H1 (cell line): ENCODE data around the gene LDAH. TPM values are rescaled to one million over a fixed set of nuclear protein-coding genes. Genes with fewer than 3 reads are reported as not detected.

Source experiments
- CTCF ChIA-PET: fragments of 300-600 bp; sonication (Branson Sonifier 250); formaldehyde crosslinking; loops from one replicate; lab custom pipeline; 2021; ENCODE audit not compliant: partially characterized antibody; lab: Charles Lee
- POLR2A ChIA-PET: fragments of 300-600 bp; sonication (Branson Sonifier 250); formaldehyde crosslinking; loops from one replicate; lab custom pipeline; 2021; ENCODE audit warnings: inconsistent platforms; ENCODE audit not compliant: partially characterized antibody; lab: Charles Lee
- DNase-seq, 2 experiments: peaks; one replicate each; pipeline versions ENCODE4 v3.0.0 to v3.0.0-alpha.2; 2010 to 2022; ENCODE audit warnings: low spot score in 2 of 2, low read depth in 1 of 2, mixed read lengths in 1 of 2
- FAIRE-seq: peaks from 2 replicates; lab custom pipeline; 2011; peaks lifted over from hg19 to GRCh38; lab: Jason Lieb, UNC
- H2AFZ ChIP-seq: 2 replicates; pipeline ENCODE4 v1.8.1; 2012; ENCODE audit warnings: low read length, inconsistent platforms
- H2AK5ac ChIP-seq: 2 replicates; pipeline ENCODE4 v1.6.1; 2013; ENCODE audit warnings: low read depth, low read length
- H2BK120ac ChIP-seq: replicated peaks from 2 replicates; pipeline ENCODE3; 2013; ENCODE audit warnings: low read depth, low read length, inconsistent platforms
- H2BK12ac ChIP-seq: 2 replicates; pipeline ENCODE4 v1.6.1; 2013; ENCODE audit warnings: low read depth, low read length
- H2BK15ac ChIP-seq: 2 replicates; pipeline ENCODE4 v1.6.1; 2013; ENCODE audit warnings: low read length
- H2BK20ac ChIP-seq: 2 replicates; pipeline ENCODE4 v1.6.1; 2013; ENCODE audit warnings: low read length
- H2BK5ac ChIP-seq: 2 replicates; pipeline ENCODE4 v1.6.1; 2013; ENCODE audit warnings: low read depth, low read length
- H3K14ac ChIP-seq: 2 replicates; pipeline ENCODE4 v1.6.1; 2013; ENCODE audit warnings: inconsistent platforms; ENCODE audit not compliant: insufficient read length
- H3K18ac ChIP-seq: 2 replicates; pipeline ENCODE4 v1.6.1; 2013; ENCODE audit warnings: low read length; ENCODE audit errors: extremely low read depth
- H3K23ac ChIP-seq: 2 replicates; pipeline ENCODE4 v1.6.1; 2013; ENCODE audit warnings: inconsistent platforms; ENCODE audit not compliant: insufficient read length
- H3K23me2 ChIP-seq: 2 replicates; pipeline ENCODE4 v1.6.1; 2013; ENCODE audit warnings: low read depth, low read length
- H3K27ac ChIP-seq: 2 replicates; pipeline ENCODE4 v1.6.1; 2011; ENCODE audit warnings: low read depth, low read length, inconsistent platforms
- H3K27me3 ChIP-seq, 4 experiments: replicated peaks in 1 of 4; 1 replicate in 1 of 4; 2 replicates in 3 of 4; pipeline versions ENCODE4 v1.6.1 to v1.8.1; 2011 to 2013; ENCODE audit warnings: low read length in 3 of 4, mild to moderate bottlenecking in 3 of 4, inconsistent platforms in 2 of 4, mixed read lengths in 2 of 4, moderate library complexity in 1 of 4; ENCODE audit not compliant: control insufficient read depth in 3 of 4, insufficient read depth in 3 of 4; ENCODE audit errors: extremely low read depth in 1 of 4
- H3K36me3 ChIP-seq, 4 experiments: 2 replicates each; pipeline versions ENCODE4 v1.6.1 to v1.8.1; 2011 to 2013; ENCODE audit warnings: mild to moderate bottlenecking in 4 of 4, low read length in 3 of 4, moderate library complexity in 2 of 4, control low read depth in 1 of 4, inconsistent platforms in 1 of 4; ENCODE audit not compliant: insufficient read depth in 4 of 4, control insufficient read depth in 2 of 4
- H3K4ac ChIP-seq: replicated peaks from 2 replicates; pipeline ENCODE3; 2013; ENCODE audit warnings: low read length, low read depth, mixed read lengths, inconsistent platforms; ENCODE audit not compliant: insufficient read length
- H3K4me1 ChIP-seq, 4 experiments: replicated peaks in 1 of 4; 1 replicate in 1 of 4; 2 replicates in 3 of 4; pipeline versions ENCODE4 v1.6.1 to v1.8.1; 2011 to 2013; ENCODE audit warnings: low read length in 3 of 4, inconsistent platforms in 2 of 4, mixed read lengths in 1 of 4; ENCODE audit not compliant: insufficient read depth in 4 of 4, control insufficient read depth in 3 of 4
- H3K4me2 ChIP-seq, 2 experiments: 2 replicates each; pipeline versions ENCODE4 v1.6.1 to v1.8.1; 2011 to 2013; ENCODE audit warnings: low read depth in 2 of 2, low read length in 2 of 2, control low read depth in 1 of 2, inconsistent platforms in 1 of 2, mild to moderate bottlenecking in 1 of 2; ENCODE audit not compliant: insufficient read depth in 1 of 2
- H3K4me3 ChIP-seq, 4 experiments: fragments of 200-600, 300-600 bp in 1 of 4; sonication (generic), shearing (Covaris generic), sonication (Bioruptor Twin) in 1 of 4; 2 replicates each; pipeline versions ENCODE4 v1.5.1 to v1.8.1; 2011 to 2016; ENCODE audit warnings: low read length in 4 of 4, low read depth in 3 of 4, control low read depth in 2 of 4, inconsistent platforms in 2 of 4, mild to moderate bottlenecking in 2 of 4, mixed read lengths in 1 of 4, moderate library complexity in 1 of 4; ENCODE audit not compliant: insufficient read depth in 2 of 4; ENCODE audit errors: extremely low read depth in 1 of 4
- H3K56ac ChIP-seq: replicated peaks from 2 replicates; pipeline ENCODE3; 2013; ENCODE audit warnings: low read depth, mild to moderate bottlenecking, mixed read lengths, low read length, inconsistent platforms; ENCODE audit not compliant: insufficient read length
- H3K79me1 ChIP-seq: 2 replicates; pipeline ENCODE4 v1.6.1; 2013; ENCODE audit warnings: low read depth, low read length, control low read depth
- H3K79me2 ChIP-seq, 2 experiments: 2 replicates each; pipeline versions ENCODE4 v1.6.1 to v1.8.1; 2012 to 2013; ENCODE audit warnings: low read length in 2 of 2, mild to moderate bottlenecking in 2 of 2, inconsistent platforms in 1 of 2; ENCODE audit not compliant: insufficient read depth in 2 of 2, control insufficient read depth in 1 of 2
- H3K9ac ChIP-seq, 4 experiments: replicated peaks in 1 of 4; 1 replicate in 1 of 4; 2 replicates in 3 of 4; pipeline versions ENCODE4 v1.6.1 to v1.8.1; 2011 to 2013; ENCODE audit warnings: low read depth in 3 of 4, low read length in 3 of 4, control low read depth in 2 of 4, mild to moderate bottlenecking in 2 of 4, moderate library complexity in 2 of 4, inconsistent platforms in 1 of 4; ENCODE audit errors: extremely low read depth in 1 of 4
- H3K9me3 ChIP-seq, 2 experiments: 2 replicates each; pipeline versions ENCODE4 v1.6.1 to v1.8.1; 2012 to 2013; ENCODE audit warnings: mild to moderate bottlenecking in 2 of 2, moderate library complexity in 2 of 2, control low read depth in 1 of 2, inconsistent platforms in 1 of 2, low read depth in 1 of 2, low read length in 1 of 2, mixed read lengths in 1 of 2; ENCODE audit not compliant: insufficient read depth in 2 of 2
- H4K20me1 ChIP-seq, 2 experiments: replicated peaks in 1 of 2; 2 replicates each; pipeline versions ENCODE3 to v1.8.1; 2011 to 2013; ENCODE audit warnings: inconsistent platforms in 2 of 2, low read length in 2 of 2, mild to moderate bottlenecking in 1 of 2; ENCODE audit not compliant: insufficient read depth in 2 of 2, control insufficient read depth in 1 of 2
- H4K5ac ChIP-seq: 2 replicates; pipeline ENCODE4 v1.6.1; 2013; ENCODE audit warnings: low read length, low read depth, mixed read lengths, inconsistent platforms; ENCODE audit not compliant: insufficient read length
- H4K8ac ChIP-seq: 2 replicates; pipeline ENCODE4 v1.8.0; 2013; ENCODE audit warnings: mild to moderate bottlenecking, moderate library complexity, low read length, inconsistent platforms; ENCODE audit not compliant: insufficient read depth; ENCODE audit errors: extremely low read depth
- H4K91ac ChIP-seq: replicated peaks from 2 replicates; pipeline ENCODE3; 2013; ENCODE audit warnings: low read length, mixed read lengths, inconsistent platforms; ENCODE audit not compliant: insufficient read length
- TAF1 ChIP-seq: IDR thresholded peaks from 2 replicates; pipeline ENCODE4 v1.6.1; 2011; ENCODE audit warnings: mild to moderate bottlenecking, low read depth, low read length
- TEAD4 ChIP-seq: IDR thresholded peaks from 2 replicates; pipeline ENCODE4 v1.6.1; 2012; ENCODE audit warnings: low read depth, low read length, inconsistent platforms, mixed read lengths
- WGBS, 2 experiments: shearing (Covaris generic) in 1 of 2; methylation state at CpG; one replicate each; pipeline versions ENCODE4 v1.1.6 to v1.1.7; 2013 to 2015; ENCODE audit warnings: low lambda C conversion rate in 2 of 2, mixed read lengths in 2 of 2, inconsistent platforms in 1 of 2, low coverage in 1 of 2, missing lambda C conversion rate in 1 of 2; ENCODE audit not compliant: insufficient replicate concordance in 2 of 2, insufficient coverage in 1 of 2, insufficient read length in 1 of 2; ENCODE audit errors: extremely low coverage in 1 of 2, missing lambda C conversion rate in 1 of 2; 5-methylcytosine and 5-hydroxymethylcytosine counted together
- polyA plus RNA-seq, 7 experiments: library from polyadenylated mRNA; depleted of rRNA in 3 of 7; stranded (reverse) in 5 of 7; unstranded in 2 of 7; fragments of >200 nt in 5 of 7; fragments of 200-250 nt in 2 of 7; gene quantifications; 1 replicate in 5 of 7; 2 replicates in 1 of 7; 4 replicates in 1 of 7; pipeline versions ENCODE4 v1.2.1 to v1.2.3, GENCODE V29; 2011 to 2013; ENCODE audit warnings: missing spikeins in 2 of 7, mixed read lengths in 2 of 7
- total RNA-seq: library from RNA; stranded (reverse); fragmentation: NEBNext Ultra II Directional; extraction: Animal tissue kit (Norgen Biotek cat#: 25700); gene quantifications from 2 replicates; pipeline ENCODE4 v1.2.1, GENCODE V29; 2021
- TF ChIP-seq, protein P1 (sequence below), 3 experiments: IDR thresholded peaks; 1 replicate in 2 of 3; 2 replicates in 1 of 3; pipeline versions ENCODE4 v1.5.1 to v1.6.1; 2011; ENCODE audit warnings: low read length in 3 of 3, mild to moderate bottlenecking in 3 of 3, inconsistent platforms in 2 of 3, low read depth in 1 of 3, moderate library complexity in 1 of 3; ENCODE audit not compliant: insufficient read depth in 1 of 3; ENCODE audit errors: control extremely low read depth in 1 of 3
- TF ChIP-seq, protein P2 (sequence below): IDR thresholded peaks from 2 replicates; pipeline ENCODE4 v1.6.1; 2012; ENCODE audit warnings: inconsistent platforms

The LDAH gene
- total and polyA plus RNA-seq, 2 of the 8 experiments (the other 6 are each of a cell fraction or from before 2014, with no cell fraction given) = 10.9 to 26.3 TPM

DNA sequence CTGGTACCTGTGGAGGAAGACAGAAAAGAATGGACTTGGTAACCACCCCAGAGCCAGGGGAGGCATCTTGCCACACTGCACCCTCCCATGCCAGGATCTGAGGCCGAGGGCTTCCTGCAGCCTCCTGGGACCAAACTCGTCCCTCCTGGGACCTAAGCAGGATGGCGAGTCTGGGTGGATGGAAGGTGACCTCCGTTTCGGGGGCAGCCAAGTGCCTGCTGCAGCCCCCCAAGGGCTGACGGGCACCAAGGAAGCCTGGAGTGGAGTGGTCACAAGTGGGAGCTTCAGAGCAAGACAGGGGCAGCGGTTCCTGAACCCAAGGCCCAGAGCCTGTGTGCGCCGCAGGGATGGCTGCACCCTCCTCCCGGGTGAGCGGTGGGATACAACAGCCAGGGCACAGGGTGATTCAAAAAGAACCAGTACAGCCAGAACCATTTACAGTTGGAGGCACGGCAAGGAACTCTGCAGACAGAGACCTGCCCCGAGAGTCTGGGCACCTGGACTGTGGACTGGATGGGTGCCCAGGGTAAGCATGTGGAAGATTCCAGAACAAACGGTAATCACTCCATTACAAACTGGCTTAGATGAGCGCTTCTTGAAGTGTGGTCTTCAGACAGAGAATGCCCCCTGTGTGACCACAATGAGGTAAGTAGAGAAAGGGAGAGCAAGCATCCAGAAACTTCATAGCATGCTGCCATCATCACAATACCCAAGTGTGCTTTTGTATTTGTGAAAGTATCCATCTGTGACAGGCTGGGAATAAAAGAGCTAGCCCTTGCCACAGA lies 184.1 kb downstream of the LDAH start:
- Histone ChIP-seq H3K27ac (no peak overlapping the region), H3K4me2 (no peak overlapping the region), H4K91ac (no peak overlapping the region), H2AK5ac (no peak overlapping the region), H4K8ac (no peak overlapping the region), H2BK20ac (no peak overlapping the region), H3K14ac (no peak overlapping the region), H2AFZ (no peak overlapping the region), H3K36me3 (no peaks in the 10 kb centered on the region), H3K9me3 (no peaks in the 10 kb centered on the region), H3K18ac (no peak overlapping the region), H3K4me3 (no peak overlapping the region), H2BK15ac (no peak overlapping the region), H3K79me2 (no peaks in the 10 kb centered on the region), H2BK120ac (no peak overlapping the region), H2BK12ac (no peak overlapping the region), H2BK5ac (no peak overlapping the region), H4K20me1 (peaks cover 0 to 3% of the 10 kb centered on the region in 2 experiments), H3K4me1 (peaks cover 0 to 1% (median under 1%) of the 10 kb centered on the region in 4 experiments; a peak in 1 of 7 replicates), H4K5ac (no peak overlapping the region), H3K23me2 (no peaks in the 10 kb centered on the region), H3K79me1 (no peaks in the 10 kb centered on the region; the same call in 1 of the 2 replicates), H3K56ac (no peak overlapping the region), H3K4ac (no peak overlapping the region), H3K9ac (no peak overlapping the region; a peak in 1 of 7 replicates), H3K27me3 (no peaks in the 10 kb centered on the region), H3K23ac (no peak overlapping the region)
- DNase-seq = no peak
- ChIA-PET CTCF (interaction anchor here (0.7 to 17.7 kb wide), 12 partner anchors 10 to 259 kb away, joined by 3 to 367 read pairs (median 8); partner anchors contain the start of gene RHOB), POLR2A (interaction anchor here (1.8 kb wide), 1 partner anchor 191 kb away, joined by 10 read pairs; the partner anchor contains the start of gene RHOB)
- TF ChIP-seq TAF1 (no peak), TEAD4 (no peak)
- TF ChIP-seq, protein P1, sequence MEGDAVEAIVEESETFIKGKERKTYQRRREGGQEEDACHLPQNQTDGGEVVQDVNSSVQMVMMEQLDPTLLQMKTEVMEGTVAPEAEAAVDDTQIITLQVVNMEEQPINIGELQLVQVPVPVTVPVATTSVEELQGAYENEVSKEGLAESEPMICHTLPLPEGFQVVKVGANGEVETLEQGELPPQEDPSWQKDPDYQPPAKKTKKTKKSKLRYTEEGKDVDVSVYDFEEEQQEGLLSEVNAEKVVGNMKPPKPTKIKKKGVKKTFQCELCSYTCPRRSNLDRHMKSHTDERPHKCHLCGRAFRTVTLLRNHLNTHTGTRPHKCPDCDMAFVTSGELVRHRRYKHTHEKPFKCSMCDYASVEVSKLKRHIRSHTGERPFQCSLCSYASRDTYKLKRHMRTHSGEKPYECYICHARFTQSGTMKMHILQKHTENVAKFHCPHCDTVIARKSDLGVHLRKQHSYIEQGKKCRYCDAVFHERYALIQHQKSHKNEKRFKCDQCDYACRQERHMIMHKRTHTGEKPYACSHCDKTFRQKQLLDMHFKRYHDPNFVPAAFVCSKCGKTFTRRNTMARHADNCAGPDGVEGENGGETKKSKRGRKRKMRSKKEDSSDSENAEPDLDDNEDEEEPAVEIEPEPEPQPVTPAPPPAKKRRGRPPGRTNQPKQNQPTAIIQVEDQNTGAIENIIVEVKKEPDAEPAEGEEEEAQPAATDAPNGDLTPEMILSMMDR (IDR thresholded peaks at IDR 0.05; ENCODE audit: control extremely low read depth in 1 of 3, insufficient read depth in 1 of 3, low read depth in 1 of 3, low read length in 3 of 3) = no peak
- TF ChIP-seq, protein P2, sequence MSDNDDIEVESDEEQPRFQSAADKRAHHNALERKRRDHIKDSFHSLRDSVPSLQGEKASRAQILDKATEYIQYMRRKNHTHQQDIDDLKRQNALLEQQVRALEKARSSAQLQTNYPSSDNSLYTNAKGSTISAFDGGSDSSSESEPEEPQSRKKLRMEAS = no peak
- WGBS, 2 experiments = 86% methylated on average over 15 of the region's 15 CpGs; no CpG with 5 or more reads in 1 of the 2 experiments
- no peak for FAIRE-seq
